Left cardiac atrium (tissue), 4 donors: ENCODE results near the gene RNF13. TPM values are rescaled to one million over a fixed set of nuclear protein-coding genes. Genes with fewer than 3 reads are reported as not detected.
"Not testable (repeated sequence)": the region's sequence is repeated elsewhere in the genome, so short reads cannot be mapped to it uniquely, and the experiment has no call there.

Experiments
- ATAC-seq, 2 donors: fragments of 200-7000 bp; cut with Tn5 transposase; one replicate each; pipeline ENCODE4 v1.9.1; 2020; ENCODE audit warnings: mild to moderate bottlenecking in 2 of 2, moderate library complexity in 2 of 2
- DNase-seq: peaks from one replicate; pipeline ENCODE4 v3.0.0-alpha.2; 2020
- intact Hi-C, 2 donors: fragments of 100-400 bp; cut with DNase I; formaldehyde crosslinking; loops; one replicate each; pipeline versions ENCODE4 v1.14.1 to v1.15.1; 2022 to 2023
- total RNA-seq, 2 donors: library from RNA; stranded (reverse); fragmentation: NEBNext Ultra II Directional; extraction: Animal tissue kit (Norgen Biotek cat#: 25700); gene quantifications; one replicate each; pipeline ENCODE4 v1.2.1, GENCODE V29; 2021
- donor health status: DM: no; HTN: yes; CAD: no.
- donor health status: DM: no; HTN: yes; CAD: no; lungs with severe emphysema.
- donor health status: DM: yes; HTN: yes; CAD: no.
- donor health status: Dilated cardiomyopathy.

RNF13 gene
- total RNA-seq, 2 donors from 2014 or later: 60.3 to 62.2 TPM

- intact Hi-C loops: loop anchor here (5.0 to 10.0 kb wide), 4 partner anchors 198 to 525 kb away; no protein-coding TSS in a partner anchor
- DNase-seq (peak; percentile 45), ATAC-seq (peak in 1 of 2 donors; percentile 50)
Measured at GRCh38 chr3:149969110-149969939, 156.3 kb downstream of the RNF13 start.

- DNase-seq (peak; percentile 88), ATAC-seq (peak; percentile 63 to 76)
- intact Hi-C loops: loop anchor here (5.0 to 10.0 kb wide), 4 partner anchors 197 to 525 kb away; no protein-coding TSS in a partner anchor
Measured at GRCh38 chr3:149969940-149970715, 157.1 kb downstream of the RNF13 start.

GRCh38 chr3:149970716-149971402 lies 157.8 kb downstream of the RNF13 start, which contains the start of gene PFN2:
PFN2 (minus strand) TSS chr3:149970895; CDS start chr3:149970856, 39 bp downstream.
- intact Hi-C loops: no loop called here
- ATAC-seq (peak; percentile 84 to 86), DNase-seq (peak; percentile 72)

GRCh38 chr3:149971403-149972075 lies 158.5 kb downstream of the RNF13 start:
- intact Hi-C loops: no loop called here
- DNase-seq (peak; percentile 65), ATAC-seq (peak; percentile 36 to 59)

DNA sequence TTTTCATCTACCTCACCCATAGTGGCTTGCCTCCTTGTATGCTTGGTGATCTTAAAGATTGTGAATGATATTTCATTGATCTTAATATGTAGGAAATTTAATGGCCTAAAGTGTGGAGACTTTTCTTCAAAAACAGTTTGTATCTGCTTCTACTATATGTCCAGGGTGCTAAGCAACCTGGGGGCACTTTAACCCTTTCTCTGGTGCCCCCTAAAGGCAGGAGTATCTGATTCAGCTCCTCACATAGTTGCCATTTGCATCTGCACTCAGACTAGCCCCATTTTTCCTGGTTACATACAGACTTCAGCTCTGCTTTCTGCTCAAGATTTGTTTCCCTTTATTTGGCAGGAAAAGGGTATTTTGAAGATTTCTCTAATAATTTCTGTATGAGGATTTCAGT lies 162.9 kb downstream of the RNF13 start:
- ATAC-seq (no peak), DNase-seq (no peak)
- intact Hi-C loops: no loop called here

DNA sequence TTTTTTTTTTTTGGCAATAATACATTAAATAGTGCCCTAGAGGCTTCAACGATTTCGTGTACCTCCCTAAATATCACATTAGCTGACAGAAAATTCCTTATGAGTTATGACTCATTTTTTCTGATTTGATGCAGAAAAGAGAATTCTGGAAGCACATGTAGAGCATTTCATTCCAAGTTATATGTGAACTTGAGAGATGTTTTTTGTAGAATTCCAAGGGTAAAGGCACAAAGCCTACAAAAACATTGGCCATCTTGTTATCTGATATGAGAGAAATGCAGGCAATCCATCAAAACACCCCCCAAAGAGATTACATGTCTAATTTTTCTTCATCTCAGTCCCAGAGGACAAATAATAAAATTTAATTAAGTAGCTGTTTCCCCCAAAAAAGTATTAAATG lies 164.4 kb downstream of the RNF13 start:
- intact Hi-C loops: no loop called here
- DNase-seq (no peak), ATAC-seq (peak; percentile 27 to 42)

DNA sequence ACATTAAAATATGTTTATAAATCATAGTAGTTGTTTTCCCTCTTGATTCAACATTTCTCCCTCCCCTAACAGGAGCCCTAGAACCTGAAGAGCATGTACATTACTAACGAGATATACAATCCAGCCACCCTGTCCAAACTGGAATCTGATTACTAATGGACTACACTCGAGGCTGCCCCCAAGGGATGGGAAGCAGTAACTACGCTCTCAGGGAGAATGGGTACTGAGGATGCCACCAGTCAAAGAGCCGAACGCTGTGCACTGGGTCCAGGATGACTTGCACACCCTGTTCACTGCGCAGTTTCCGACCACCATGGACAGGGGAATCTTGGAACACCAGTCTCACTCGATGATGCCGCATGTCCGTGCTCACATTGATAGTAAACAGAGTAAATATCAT lies 169.0 kb downstream of the RNF13 start:
- intact Hi-C loops: not testable (repeated sequence)
- peak in 1 of 2 donors; percentile 41 for ATAC-seq

GRCh38 chr3:149983053-149983452 lies 170.0 kb downstream of the RNF13 start:
- ATAC-seq, intact Hi-C loops, DNase-seq: not testable (repeated sequence)

More for the DNA sequence above, 169.0 kb downstream of the RNF13 start:
- DNase-seq: not testable (repeated sequence)

DNA sequence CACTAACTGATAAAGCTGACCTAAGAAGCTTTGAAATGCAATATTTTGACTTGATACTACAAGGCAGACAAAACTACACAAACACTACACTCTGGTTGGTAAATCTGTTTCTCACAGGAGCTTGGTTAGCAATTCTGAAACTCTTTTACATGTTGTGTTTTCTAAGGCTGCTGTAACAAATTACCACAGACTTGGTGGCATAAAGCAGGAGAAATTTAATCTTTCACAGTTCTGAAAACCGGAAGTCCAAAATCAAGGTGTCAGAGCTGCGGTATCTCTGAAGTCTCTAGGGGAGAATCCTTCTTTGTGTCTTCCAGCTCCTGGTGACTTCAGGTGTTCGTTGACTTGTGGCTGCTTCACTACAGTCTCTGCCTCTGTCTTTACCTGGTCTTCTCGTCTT lies 170.6 kb downstream of the RNF13 start:
- DNase-seq: no peak

DNA sequence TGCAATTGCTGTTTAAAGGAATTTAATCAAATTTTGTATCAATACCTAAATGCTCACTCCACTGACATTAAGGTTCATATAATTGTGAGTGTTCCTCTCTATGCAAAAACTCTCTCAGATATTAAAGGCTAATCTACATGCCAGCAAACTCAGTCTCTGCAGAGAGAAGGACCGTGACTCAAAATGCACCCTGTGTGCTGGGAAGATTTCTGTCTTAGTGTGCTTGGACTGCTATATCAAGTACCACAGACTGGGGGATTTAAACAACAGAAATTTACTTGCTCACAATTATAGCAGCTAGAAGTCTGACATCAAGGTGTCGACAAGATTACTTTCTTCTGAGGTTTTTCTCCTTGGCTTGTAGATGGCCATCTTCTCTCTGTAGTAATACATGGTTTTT lies 176.3 kb downstream of the RNF13 start:
- intact Hi-C loops: no loop called here
- ATAC-seq: no peak

More for the DNA sequence above, 170.6 kb downstream of the RNF13 start:
- no peak for ATAC-seq
- intact Hi-C loops: no loop called here

GRCh38 chr3:149990423-149990948 lies 177.5 kb downstream of the RNF13 start:
- DNase-seq: no peak
- intact Hi-C loops: no loop called here
- no peak for ATAC-seq

More for the DNA sequence above, 176.3 kb downstream of the RNF13 start:
- no peak for DNase-seq

GRCh38 chr3:149992416-149993058 lies 179.5 kb downstream of the RNF13 start:
- ATAC-seq: no peak
- intact Hi-C loops: no loop called here
- no peak for DNase-seq

DNA sequence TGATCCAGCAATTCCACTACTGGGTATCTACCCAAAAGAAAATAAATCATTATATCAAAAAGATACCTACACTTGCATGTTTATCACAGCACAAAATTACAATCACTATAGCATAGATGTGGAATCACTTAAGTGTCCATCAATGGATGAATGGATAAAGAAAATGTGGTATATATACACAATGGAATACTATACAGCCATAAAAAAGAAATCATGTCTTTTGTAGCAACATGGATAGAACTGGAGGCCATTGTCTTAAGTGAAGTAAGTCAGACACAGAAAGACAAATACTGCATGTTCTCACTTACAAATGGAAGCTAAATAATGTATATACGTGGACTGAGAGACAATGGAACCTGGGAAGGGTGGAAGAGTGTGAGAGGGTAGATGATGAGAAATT lies 185.9 kb downstream of the RNF13 start:
- intact Hi-C loops: no loop called here
- DNase-seq (no peak), ATAC-seq (no peak)

- no peak for ATAC-seq
- intact Hi-C loops: no loop called here
Measured at GRCh38 chr3:149999421-149999820, 186.4 kb downstream of the RNF13 start.

DNA sequence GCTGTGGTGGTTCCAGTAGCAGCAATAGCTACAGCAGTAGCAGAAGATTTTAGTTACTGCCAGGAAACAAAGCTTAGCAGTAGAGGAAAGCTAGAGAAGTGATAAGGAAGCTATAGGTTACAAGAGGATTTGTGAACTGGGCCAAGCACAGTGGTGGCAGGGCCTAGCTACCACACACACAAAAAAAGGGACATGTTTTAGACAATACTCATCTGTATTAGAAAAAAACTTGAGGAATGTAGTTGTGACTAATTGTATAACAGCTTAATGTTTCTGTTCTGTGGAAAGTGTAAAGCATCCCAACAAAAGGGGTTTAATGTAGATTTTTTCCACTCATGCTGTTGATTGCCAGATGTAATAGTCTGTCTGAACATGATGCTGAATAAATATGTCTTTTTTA lies 187.6 kb downstream of the RNF13 start:
- DNase-seq (no peak), ATAC-seq (no peak)
- intact Hi-C loops: no loop called here

More at GRCh38 chr3:149999421-149999820, 186.4 kb downstream of the RNF13 start:
- no peak for DNase-seq

- intact Hi-C loops: no loop called here
- ATAC-seq (no peak), DNase-seq (no peak)
Measured at GRCh38 chr3:150005243-150006112, 192.5 kb downstream of the RNF13 start.

GRCh38 chr3:150006794-150007193 lies 193.8 kb downstream of the RNF13 start:
- ATAC-seq: no peak
- intact Hi-C loops: no loop called here
- DNase-seq: no peak
